ENCODE measurements around the gene RFX3.

DNA sequence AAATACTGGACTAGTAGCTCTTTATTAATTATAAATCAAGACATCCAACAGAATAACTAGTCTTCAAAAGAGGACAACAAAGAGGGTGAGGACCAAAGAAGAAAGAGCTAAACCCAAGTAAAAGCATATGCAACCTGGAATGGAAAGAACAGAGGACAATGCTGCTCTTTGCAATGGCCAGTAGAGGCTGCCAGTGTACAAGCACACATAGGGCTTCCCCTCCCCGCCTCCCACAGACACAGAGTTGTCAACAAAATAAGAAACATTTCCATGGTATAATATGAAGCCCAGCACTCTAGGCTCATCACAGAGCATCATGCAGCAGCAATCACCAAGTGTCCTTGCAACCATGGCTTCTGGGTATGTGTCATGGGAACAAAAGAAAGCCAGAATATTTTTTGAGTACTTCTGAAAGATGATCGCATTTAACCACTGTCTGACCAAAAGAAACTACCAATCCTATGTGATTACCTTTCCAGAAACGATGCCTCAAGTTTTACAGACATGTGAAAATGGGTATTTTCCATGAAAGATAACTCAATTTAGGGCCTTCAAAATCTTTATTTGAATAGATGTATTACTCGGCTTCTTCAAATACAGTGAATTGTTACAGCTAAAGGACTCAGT is 58.1 kb downstream of the RFX3 start:
- TF ChIP-seq, protein P1, sequence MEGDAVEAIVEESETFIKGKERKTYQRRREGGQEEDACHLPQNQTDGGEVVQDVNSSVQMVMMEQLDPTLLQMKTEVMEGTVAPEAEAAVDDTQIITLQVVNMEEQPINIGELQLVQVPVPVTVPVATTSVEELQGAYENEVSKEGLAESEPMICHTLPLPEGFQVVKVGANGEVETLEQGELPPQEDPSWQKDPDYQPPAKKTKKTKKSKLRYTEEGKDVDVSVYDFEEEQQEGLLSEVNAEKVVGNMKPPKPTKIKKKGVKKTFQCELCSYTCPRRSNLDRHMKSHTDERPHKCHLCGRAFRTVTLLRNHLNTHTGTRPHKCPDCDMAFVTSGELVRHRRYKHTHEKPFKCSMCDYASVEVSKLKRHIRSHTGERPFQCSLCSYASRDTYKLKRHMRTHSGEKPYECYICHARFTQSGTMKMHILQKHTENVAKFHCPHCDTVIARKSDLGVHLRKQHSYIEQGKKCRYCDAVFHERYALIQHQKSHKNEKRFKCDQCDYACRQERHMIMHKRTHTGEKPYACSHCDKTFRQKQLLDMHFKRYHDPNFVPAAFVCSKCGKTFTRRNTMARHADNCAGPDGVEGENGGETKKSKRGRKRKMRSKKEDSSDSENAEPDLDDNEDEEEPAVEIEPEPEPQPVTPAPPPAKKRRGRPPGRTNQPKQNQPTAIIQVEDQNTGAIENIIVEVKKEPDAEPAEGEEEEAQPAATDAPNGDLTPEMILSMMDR (IDR thresholded peaks at IDR 0.05): peak in 5 of 6 experiments; percentile 51 to 79 (median 61)
- no peak for TF ChIP-seq POLR2A (IDR thresholded peaks at IDR 0.05)

All from esophagus squamous epithelium (tissue), 4 donors.